Myocyte (in vitro differentiated cells): ENCODE measurements around the gene PRSS12. TPM values are rescaled to one million over a fixed set of nuclear protein-coding genes. Genes with fewer than 3 reads are reported as not detected.
A peak's percentile ranks its signal among the peaks of the same experiment; 100 is the strongest.
"Not testable (repeated sequence)": the region's sequence is repeated elsewhere in the genome, so short reads cannot be mapped to it uniquely, and the experiment has no call there.

ENCODE experiments used
- DNase-seq: peaks from one replicate; pipeline ENCODE4 v3.0.0-alpha.2; 2012; ENCODE audit warnings: low read depth
- total RNA-seq: library from RNA; depleted of rRNA; stranded (reverse); fragments of >200 nt; gene quantifications from 2 replicates; pipeline ENCODE4 v1.2.3, GENCODE V29; 2014

The PRSS12 gene
- total RNA-seq, 1 donor from 2014 or later: 1.5 TPM

- DNase-seq: no peak
Measured at GRCh38 chr4:118279328-118279727, 73.5 kb downstream of the PRSS12 start.

- peak; percentile 96 for DNase-seq
Measured at GRCh38 chr4:118278473-118279274, 74.1 kb downstream of the PRSS12 start.

DNA sequence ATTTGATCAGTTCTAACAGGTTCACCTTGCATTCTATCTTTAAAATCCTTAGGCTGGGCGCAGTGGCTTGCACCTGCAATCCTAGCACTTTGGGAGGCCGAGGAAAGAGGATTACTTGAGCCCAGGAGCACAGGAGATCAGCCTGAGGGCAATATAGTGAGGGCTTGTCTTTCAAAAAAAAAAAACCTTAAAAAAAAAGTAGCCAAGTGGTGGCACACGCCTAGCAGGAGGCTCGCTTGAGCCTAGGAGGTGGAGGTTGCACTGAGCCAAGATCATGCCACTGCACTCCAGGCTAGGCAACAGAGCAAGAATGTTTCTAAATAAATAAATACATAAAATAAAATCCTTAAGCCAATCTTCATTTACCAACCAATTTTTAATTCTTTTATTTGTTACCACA is 75.6 kb downstream of the PRSS12 start:
- no peak for DNase-seq

DNA sequence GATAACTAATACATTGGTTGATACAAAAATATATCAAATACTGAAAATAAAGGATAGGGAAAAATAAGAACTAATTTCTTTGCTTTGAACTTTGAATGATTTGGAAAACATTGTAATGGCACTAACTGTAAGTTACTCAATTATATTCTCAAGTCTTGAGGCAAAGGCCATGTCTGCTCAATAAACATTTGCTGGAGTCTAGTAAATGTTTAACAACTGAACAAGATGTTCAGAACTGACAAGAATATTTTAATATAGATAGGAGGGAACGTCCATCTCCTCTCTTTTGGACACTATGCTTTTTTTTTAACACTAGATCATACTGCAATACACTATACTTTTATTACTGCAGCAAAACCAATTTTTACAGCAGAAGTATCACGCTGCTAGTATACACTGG is 76.2 kb downstream of the PRSS12 start:
- DNase-seq: no peak

DNA sequence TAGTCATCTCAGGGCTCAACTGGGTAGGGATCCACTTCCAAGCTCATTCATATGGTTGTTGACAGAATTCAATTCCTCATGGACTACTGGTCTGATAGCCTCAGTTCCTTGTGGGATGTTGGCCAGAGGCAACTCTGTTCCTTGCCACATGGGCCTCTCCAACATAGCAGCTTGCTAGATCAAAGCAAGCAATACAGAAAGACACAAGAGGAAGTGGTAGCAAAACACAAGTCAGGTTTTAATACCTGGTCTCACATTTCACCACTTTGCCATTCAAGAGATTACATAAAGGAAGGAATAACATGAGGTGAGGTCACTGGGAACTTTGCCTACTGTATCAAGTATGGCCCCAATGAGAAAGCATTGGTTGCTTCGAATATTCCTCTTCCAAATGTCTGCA is 79.2 kb downstream of the PRSS12 start:
- DNase-seq: no peak

DNA sequence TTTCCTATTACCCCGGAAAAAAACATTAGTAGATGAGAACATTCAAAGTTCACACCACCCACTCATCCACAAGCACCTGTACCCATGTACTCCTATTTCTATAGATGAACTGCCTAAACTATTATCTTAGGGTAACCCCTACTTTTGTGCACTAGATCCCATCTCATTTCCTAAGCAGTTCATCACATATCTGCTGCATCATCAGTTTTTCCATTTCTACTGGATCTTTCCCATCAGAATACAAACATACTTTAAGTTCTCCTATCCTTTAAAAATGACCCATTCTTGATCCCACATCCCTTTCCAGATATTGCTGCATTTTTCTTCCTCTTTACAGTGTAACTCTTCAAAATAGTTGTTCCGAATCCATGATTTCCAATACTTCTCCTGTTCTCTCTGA is 81.0 kb downstream of the PRSS12 start:
- no peak for DNase-seq

- DNase-seq: peak; percentile 32
Measured at GRCh38 chr4:118270492-118270891, 82.3 kb downstream of the PRSS12 start.

- DNase-seq: no peak
Measured at GRCh38 chr4:118268780-118269179, 84.0 kb downstream of the PRSS12 start.

DNA sequence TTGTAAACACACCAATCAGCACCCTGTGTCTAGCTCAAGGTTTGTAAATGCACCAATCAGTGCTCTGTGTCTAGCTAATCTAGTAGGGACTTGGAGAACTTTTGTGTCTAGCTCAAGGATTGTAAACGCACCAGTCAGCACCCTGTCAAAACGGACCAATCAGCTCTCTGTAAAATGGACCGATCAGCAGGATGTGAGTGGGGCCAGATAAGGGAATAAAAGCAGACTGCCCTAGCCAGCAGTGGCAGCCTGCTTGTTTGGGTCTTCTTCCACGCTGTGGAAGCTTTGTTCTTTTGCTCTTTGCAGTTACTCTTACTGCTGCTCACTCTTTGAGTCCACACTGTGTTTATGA is 86.7 kb downstream of the PRSS12 start:
- not testable (repeated sequence) for DNase-seq

DNA sequence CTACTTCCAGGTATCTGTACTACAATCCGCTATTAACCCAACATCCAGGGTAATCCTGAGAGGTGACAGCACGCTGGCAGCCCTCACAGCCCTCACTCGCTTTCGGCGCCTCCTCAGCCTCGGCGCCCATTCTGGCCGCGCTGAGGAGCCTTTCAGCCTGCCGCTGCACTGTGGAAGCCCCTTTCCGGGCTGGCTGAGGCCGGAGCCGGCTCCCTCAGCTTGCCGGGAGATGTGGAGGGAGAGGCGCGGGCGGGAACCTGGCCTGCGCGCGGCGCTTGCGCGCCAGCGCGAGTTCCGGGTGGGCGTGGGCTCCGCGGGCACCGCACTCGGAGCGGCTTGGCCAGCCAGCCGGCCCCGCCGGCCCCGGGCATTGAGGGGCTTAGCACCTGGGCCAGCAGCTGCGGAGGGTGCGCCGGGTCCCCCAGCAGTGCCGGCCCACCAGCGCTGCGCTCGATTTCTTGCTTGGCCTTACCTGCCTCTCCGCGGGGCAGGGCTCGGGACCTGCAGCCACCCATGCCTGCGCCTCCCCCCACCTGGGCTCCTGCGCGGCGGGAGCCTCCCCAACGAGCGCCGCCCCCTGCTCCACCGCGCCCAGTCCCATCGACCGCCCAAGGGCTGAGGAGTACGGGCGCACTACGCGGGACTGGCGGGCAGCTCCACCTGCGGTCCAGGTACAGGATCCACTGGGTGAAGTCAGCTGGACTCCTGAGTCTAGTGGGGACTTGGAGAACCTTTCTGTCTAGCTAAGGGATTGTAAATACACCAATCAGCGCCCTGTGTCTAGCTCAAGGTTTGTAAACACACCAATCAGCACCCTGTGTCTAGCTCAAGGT is 87.3 kb downstream of the PRSS12 start:
- DNase-seq: no peak

- no peak for DNase-seq
Measured at GRCh38 chr4:118264096-118264495, 88.7 kb downstream of the PRSS12 start.

DNA sequence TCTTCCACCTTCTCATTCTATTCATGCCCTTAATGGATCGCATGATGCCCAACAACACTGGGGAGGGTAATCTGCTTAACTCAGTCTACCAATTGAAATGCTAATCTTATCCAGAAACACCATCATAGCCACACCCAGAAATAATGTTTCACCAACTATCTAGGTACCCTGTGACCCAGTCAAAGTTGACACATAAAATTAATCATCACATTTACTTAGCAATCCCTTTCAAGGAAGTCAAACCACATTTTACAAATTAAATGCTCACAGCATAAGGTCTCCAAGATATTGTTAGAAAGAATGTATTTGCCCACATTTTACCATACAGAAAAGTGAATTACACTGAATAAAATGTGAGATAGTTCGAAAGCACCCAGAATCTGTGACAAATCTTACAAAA is 92.5 kb downstream of the PRSS12 start:
- no peak for DNase-seq

DNA sequence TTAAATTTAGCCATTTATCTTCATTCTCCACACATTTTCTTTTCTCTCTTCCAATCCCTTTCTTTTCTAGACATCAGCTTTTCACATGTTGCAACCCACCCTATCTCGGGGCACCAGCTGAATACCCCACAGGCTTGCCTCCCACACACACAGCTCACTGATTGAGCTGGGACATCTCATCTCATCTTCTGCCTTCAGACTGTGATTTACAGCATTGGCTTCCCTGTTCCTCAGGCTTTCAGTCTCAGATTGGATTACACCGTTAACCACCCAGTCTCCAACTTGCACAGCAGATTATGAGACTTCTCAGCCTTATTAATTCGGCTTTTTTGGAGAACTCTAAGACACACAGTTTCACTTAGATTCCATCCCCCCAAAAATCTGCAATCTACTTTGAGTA is 93.7 kb downstream of the PRSS12 start:
- no peak for DNase-seq

DNA sequence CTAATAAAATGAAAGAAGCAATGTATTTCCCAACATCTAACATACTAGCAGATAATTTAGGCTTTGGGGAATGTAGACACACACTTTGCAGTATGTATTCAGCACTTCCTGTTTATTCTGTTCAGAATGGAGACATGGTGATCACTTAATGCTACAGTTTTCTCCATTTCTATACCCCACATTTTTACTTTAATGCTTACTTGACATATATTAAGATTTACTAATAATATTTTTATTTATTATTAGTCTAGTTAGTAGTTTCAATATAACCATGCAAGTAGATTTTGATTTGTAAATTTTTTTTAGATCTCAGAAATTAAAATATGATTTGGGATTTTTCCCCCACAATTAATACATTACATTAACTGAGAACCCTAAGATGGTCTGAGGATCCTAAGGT is 98.4 kb downstream of the PRSS12 start:
- DNase-seq: no peak

DNA sequence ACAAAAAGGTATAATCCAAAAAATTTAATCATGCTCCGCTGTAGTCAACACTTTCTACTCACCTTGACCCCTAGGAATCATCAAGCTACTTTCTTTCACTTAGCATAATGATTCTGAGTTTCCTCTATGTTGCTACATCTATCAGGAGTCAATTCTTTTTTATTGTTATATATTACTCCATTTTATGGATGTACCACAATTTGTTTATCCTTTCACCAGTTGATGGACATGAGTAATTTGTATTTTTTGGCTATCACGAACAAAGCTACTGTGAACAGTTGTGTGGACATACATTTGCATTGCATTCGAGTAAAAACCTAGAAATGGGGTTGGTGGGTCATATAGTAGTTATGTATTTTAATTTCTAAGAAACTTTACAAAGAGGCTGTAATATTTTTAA is 102.9 kb downstream of the PRSS12 start:
- DNase-seq: no peak

DNA sequence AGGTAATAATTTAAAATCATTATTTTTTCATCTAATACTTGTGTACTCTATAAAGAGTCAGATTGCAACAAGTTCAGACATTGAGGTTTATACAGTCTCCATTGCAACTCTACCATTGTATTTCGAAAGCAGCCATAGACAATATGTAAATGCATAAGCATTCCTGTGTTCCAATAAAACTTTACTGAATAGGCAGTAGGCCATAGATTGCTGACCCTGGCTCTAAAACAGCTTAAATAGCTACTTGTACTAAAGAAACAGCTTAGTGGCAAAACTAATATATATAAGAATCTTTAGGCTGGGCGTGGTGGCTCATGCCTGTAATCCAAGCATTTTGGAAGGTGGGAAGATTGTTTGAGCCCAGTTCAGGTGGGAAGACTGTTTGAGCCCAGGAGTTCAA is 115.3 kb downstream of the PRSS12 start:
- no peak for DNase-seq

- no peak for DNase-seq
Measured at GRCh38 chr4:118235566-118236120, 117.2 kb downstream of the PRSS12 start.
